ENCODE measurements around the gene DNAJC28. TPM values are rescaled to one million over a fixed set of nuclear protein-coding genes. Genes with fewer than 3 reads are reported as not detected.

DNAJC28 gene
- total and polyA plus RNA-seq, 9 of the 15 experiments (the other 6 are each of a cell fraction or from before 2014, with no cell fraction given), result 0.68 to 2.5 (median 1.1) TPM

- TF ChIP-seq ZNF318 (IDR thresholded peaks at IDR 0.05; ENCODE audit: borderline replicate concordance in 1 of 2, low read depth in 1 of 2), result no peak
- no peak for TF ChIP-seq CGGBP1 (CRISPR knock-in tag; IDR thresholded peaks at IDR 0.05)
- no peak for TF ChIP-seq ETV6 (IDR thresholded peaks at IDR 0.05; ENCODE audit: borderline replicate concordance in 1 of 2, low read depth in 2 of 2, low read length in 1 of 2)
- TF ChIP-seq ETV6 (CRISPR knock-in tag; IDR thresholded peaks at IDR 0.05; ENCODE audit: borderline replicate concordance), result 0 out of 2 replicates have a peak, but pooled peaks have one; percentile 11
- no peak for TF ChIP-seq ILK (tag; IDR thresholded peaks at IDR 0.05; ENCODE audit: borderline replicate concordance, low read depth)
- no peak for TF ChIP-seq SFPQ (IDR thresholded peaks at IDR 0.05; ENCODE audit: low read depth, low read length)
- TF ChIP-seq NCOA1 (IDR thresholded peaks at IDR 0.05; ENCODE audit: low read depth), result no peak
- TF ChIP-seq DDX20 (tag; IDR thresholded peaks at IDR 0.05; ENCODE audit: low read depth), result no peak
- no peak for TF ChIP-seq ZNF224 (CRISPR knock-in tag; IDR thresholded peaks at IDR 0.05)
- TF ChIP-seq HOXB6 (CRISPR knock-in tag; IDR thresholded peaks at IDR 0.05; ENCODE audit: borderline replicate concordance), result no peak; the same call in 1 of the 2 replicates
- no peak for TF ChIP-seq MITF (IDR thresholded peaks at IDR 0.05)
- no peak for TF ChIP-seq ZNF12 (CRISPR knock-in tag; IDR thresholded peaks at IDR 0.05)
- TF ChIP-seq RBM14 (IDR thresholded peaks at IDR 0.05; ENCODE audit: borderline replicate concordance, insufficient read depth, low read depth, low read length), result no peak
- TF ChIP-seq RBM39 (optimal IDR thresholded peaks at IDR 0.05; ENCODE audit: low read depth, low read length), result no peak
These were observed at the start of gene DNAJC28 (continued) for GRCh38 chr21:33491373-33492102.

All from K562 (cell line).